HEK293 (cell line): ENCODE results near the gene TMEM198.
A peak's percentile ranks its signal among the peaks of the same experiment; 100 is the strongest.

ENCODE experiments used
- CTCF ChIA-PET: fragments of 350-600 bp; formaldehyde crosslinking; extraction: SDS; loops from one replicate; lab custom pipeline; 2021; ENCODE audit warnings: antibody characterized with exemption; lab: Yijun Ruan, JAX
- POLR2A ChIA-PET: fragments of 300-600 bp; formaldehyde crosslinking; extraction: SDS; loops from one replicate; lab custom pipeline; 2020; ENCODE audit warnings: antibody characterized with exemption, inconsistent platforms; lab: Yijun Ruan, JAX
- H3K27ac ChIP-seq: fragments of 200-500 bp; sonication (Bioruptor generic); 2 replicates; pipeline ENCODE4 v1.5.1; 2014; ENCODE audit warnings: low read depth, low read length, control low read depth, inconsistent platforms; ENCODE audit errors: extremely low read depth
- H3K36me3 ChIP-seq, 2 experiments: fragments of 200-500 bp in 1 of 2; sonication (Bioruptor generic) in 1 of 2; 1 replicate in 1 of 2; 2 replicates in 1 of 2; pipeline ENCODE4 v1.5.1; 2014 to 2017; ENCODE audit warnings: inconsistent platforms in 2 of 2, low read length in 2 of 2; ENCODE audit not compliant: control insufficient read depth in 2 of 2, insufficient read depth in 1 of 2
- H3K4me1 ChIP-seq: fragments of 200-500 bp; sonication (Bioruptor generic); 2 replicates; pipeline ENCODE4 v1.5.1; 2014; ENCODE audit warnings: mild to moderate bottlenecking, low read length, inconsistent platforms; ENCODE audit not compliant: control insufficient read depth, insufficient read depth
- H3K4me3 ChIP-seq: 2 replicates; pipeline ENCODE4 v1.5.1; 2011; ENCODE audit warnings: low read depth, mild to moderate bottlenecking, control low read depth, low read length, moderate library complexity
- H3K9me3 ChIP-seq: fragments of 200-500 bp; sonication (Bioruptor generic); 2 replicates; pipeline ENCODE4 v1.5.1; 2014; ENCODE audit warnings: low read depth, low read length, inconsistent platforms; ENCODE audit not compliant: control insufficient read depth, insufficient read depth
- PRDM10 ChIP-seq: fragments of 450-650 bp; formaldehyde crosslinking; IDR thresholded peaks from 2 replicates; pipeline ENCODE4 v1.5.1; 2016; ENCODE audit warnings: missing biosample characterization, missing genetic modification characterization
- REST ChIP-seq: fragments of 450-650 bp; formaldehyde crosslinking; IDR thresholded peaks from 2 replicates; pipeline ENCODE4 v1.5.1; 2016; ENCODE audit warnings: missing biosample characterization, missing genetic modification characterization
- SP7 ChIP-seq: fragments of 450-650 bp; formaldehyde crosslinking; IDR thresholded peaks from 2 replicates; pipeline ENCODE4 v1.5.1; 2016; ENCODE audit warnings: missing biosample characterization, missing genetic modification characterization
- ZNF148 ChIP-seq: fragments of 450-650 bp; formaldehyde crosslinking; IDR thresholded peaks from 2 replicates; pipeline ENCODE4 v1.5.0; 2017; ENCODE audit warnings: missing biosample characterization, missing genetic modification characterization, borderline replicate concordance
- ZNF266 ChIP-seq: fragments of 450-650 bp; formaldehyde crosslinking; IDR thresholded peaks from 2 replicates; pipeline ENCODE4 v1.5.1; 2016; ENCODE audit warnings: missing biosample characterization, missing genetic modification characterization, low read depth
- ZNF518A ChIP-seq: fragments of 450-650 bp; formaldehyde crosslinking; conservative IDR thresholded peaks from 2 replicates; pipeline ENCODE4 v1.5.1; 2016; ENCODE audit warnings: low read depth, missing biosample characterization, missing genetic modification characterization

The TMEM198 gene

GRCh38 chr2:219525533-219526232 lies 18.1 kb upstream of the TMEM198 start (continued):
- TF ChIP-seq ZNF518A (tag by site-specific recombination) (no peak), REST (tag by site-specific recombination) (0 out of 2 replicates have a peak, but pooled peaks have one; percentile 45), SP7 (tag by site-specific recombination) (0 out of 2 replicates have a peak, but pooled peaks have one; percentile 24), ZNF148 (tag by site-specific recombination) (no peak)

GRCh38 chr2:219526320-219527075 lies 17.3 kb upstream of the TMEM198 start:
- TF ChIP-seq ZNF266 (tag by site-specific recombination) (no peak), PRDM10 (tag by site-specific recombination) (peak; percentile 53; the same call in 1 of the 2 replicates)
- ChIA-PET POLR2A (interaction anchor here (1.4 kb wide), 1 partner anchor 28 kb away, joined by 6 read pairs; the partner anchor contains the start of gene GMPPA), CTCF (interaction anchor here (0.5 to 9.7 kb wide), 11 partner anchors 7 to 232 kb away, joined by 3 to 252 read pairs (median 7); partner anchors contain the start of genes ASIC4 and GMPPA)
- H3K9me3 ChIP-seq, result no peaks in the 10 kb centered on the region
- no peak overlapping the region for H3K27ac ChIP-seq
- H3K4me3 ChIP-seq, result no peak overlapping the region
- peaks cover 5% of the 10 kb centered on the region for H3K4me1 ChIP-seq
- no peaks in the 10 kb centered on the region for H3K36me3 ChIP-seq
